ENCODE results near the gene GALNT16. TPM values are rescaled to one million over a fixed set of nuclear protein-coding genes. Genes with fewer than 3 reads are reported as not detected.

GALNT16 gene
- total RNA-seq, 1 donor from 2014 or later, result 8.2 TPM

DNA sequence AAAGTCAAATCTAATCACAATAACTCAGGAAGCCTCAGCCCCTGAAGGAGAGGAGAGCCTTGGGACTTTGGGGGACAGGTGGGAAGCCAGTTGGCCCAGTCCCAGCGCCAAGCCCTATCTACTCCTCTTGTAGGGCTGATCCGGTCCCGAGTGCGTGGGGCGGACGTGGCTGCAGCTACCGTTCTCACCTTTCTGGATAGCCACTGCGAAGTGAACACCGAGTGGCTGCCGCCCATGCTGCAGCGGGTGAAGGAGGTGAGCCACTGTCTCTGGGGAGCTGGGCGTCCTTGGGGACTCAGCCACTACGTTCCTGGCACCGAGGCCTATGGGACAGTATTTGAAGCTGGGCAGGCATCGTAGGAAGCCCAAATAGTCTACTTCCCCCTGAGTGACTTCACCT, 68.4 kb downstream of the GALNT16 start:
- Mint-ChIP-seq H3K27ac (no peak overlapping the region), H3K4me1 (no peaks in the 10 kb centered on the region), H3K9me3 (no peaks in the 10 kb centered on the region), H3K4me3 (no peak overlapping the region), H3K27me3 (ENCODE audit: low read depth) (no peaks in the 10 kb centered on the region), H3K36me3 (peaks cover 2% of the 10 kb centered on the region)
- no peak for DNase-seq (ENCODE audit: low spot score in 2 of 2, unreplicated experiment in 2 of 2)
- TF ChIP-seq, protein P1, sequence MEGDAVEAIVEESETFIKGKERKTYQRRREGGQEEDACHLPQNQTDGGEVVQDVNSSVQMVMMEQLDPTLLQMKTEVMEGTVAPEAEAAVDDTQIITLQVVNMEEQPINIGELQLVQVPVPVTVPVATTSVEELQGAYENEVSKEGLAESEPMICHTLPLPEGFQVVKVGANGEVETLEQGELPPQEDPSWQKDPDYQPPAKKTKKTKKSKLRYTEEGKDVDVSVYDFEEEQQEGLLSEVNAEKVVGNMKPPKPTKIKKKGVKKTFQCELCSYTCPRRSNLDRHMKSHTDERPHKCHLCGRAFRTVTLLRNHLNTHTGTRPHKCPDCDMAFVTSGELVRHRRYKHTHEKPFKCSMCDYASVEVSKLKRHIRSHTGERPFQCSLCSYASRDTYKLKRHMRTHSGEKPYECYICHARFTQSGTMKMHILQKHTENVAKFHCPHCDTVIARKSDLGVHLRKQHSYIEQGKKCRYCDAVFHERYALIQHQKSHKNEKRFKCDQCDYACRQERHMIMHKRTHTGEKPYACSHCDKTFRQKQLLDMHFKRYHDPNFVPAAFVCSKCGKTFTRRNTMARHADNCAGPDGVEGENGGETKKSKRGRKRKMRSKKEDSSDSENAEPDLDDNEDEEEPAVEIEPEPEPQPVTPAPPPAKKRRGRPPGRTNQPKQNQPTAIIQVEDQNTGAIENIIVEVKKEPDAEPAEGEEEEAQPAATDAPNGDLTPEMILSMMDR (IDR thresholded peaks at IDR 0.05; ENCODE audit: unreplicated experiment), result no peak

DNA sequence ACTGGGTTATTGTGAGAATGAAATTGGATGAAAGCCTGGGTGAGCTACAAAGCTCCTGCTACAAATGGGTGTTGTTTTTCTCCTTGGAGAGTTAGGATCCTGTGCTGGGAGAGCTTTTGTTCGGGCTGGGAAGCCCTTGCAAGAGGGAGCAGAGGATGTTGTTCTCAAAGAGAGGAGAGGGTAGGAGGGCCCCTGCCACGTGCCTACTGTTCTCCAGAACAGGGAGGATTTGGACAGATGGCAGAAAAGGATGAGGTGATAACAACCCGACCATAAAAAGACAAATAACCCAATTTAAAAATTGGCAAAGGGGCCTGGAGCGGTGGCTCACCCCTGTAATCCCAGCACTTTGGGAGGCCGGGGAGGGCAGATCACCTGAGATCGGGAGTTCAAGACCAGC, 68.8 kb downstream of the GALNT16 start:
- H3K4me3 Mint-ChIP-seq, result no peak overlapping the region
- peaks cover 2% of the 10 kb centered on the region for H3K36me3 Mint-ChIP-seq
- no peak overlapping the region for H3K27ac Mint-ChIP-seq
- no peaks in the 10 kb centered on the region for H3K4me1 Mint-ChIP-seq
- TF ChIP-seq, protein P1 (IDR thresholded peaks at IDR 0.05; ENCODE audit: unreplicated experiment), result no peak
- no peaks in the 10 kb centered on the region for H3K27me3 Mint-ChIP-seq (ENCODE audit: low read depth)
- no peaks in the 10 kb centered on the region for H3K9me3 Mint-ChIP-seq
- DNase-seq (ENCODE audit: low spot score in 2 of 2, unreplicated experiment in 2 of 2), result no peak

DNA sequence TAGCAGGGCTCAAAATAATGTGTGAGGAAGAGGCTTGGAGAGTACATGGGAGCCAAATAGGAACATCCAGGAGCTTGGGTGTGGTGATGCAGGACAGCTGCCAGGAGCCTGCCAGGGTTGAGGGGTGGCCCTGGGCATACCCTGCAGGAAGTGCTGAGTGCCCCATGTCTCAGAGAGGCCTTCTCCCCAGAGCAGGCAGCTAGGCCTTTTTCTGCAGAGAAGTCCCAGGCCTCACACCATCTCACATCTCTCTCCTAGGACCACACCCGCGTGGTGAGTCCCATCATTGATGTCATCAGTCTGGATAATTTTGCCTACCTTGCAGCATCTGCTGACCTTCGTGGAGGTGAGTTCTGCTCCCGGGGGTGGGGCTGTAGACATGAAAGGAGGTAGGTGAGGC, 71.2 kb downstream of the GALNT16 start:
- H3K4me1 Mint-ChIP-seq, result peaks cover 9% of the 10 kb centered on the region
- no peak overlapping the region for H3K27ac Mint-ChIP-seq
- no peaks in the 10 kb centered on the region for H3K9me3 Mint-ChIP-seq
- H3K27me3 Mint-ChIP-seq (ENCODE audit: low read depth), result no peaks in the 10 kb centered on the region
- H3K36me3 Mint-ChIP-seq, result peaks cover 2% of the 10 kb centered on the region
- TF ChIP-seq, protein P1 (IDR thresholded peaks at IDR 0.05; ENCODE audit: unreplicated experiment), result no peak
- no peak overlapping the region for H3K4me3 Mint-ChIP-seq
- no peak for DNase-seq (ENCODE audit: low spot score in 2 of 2, unreplicated experiment in 2 of 2)

DNA sequence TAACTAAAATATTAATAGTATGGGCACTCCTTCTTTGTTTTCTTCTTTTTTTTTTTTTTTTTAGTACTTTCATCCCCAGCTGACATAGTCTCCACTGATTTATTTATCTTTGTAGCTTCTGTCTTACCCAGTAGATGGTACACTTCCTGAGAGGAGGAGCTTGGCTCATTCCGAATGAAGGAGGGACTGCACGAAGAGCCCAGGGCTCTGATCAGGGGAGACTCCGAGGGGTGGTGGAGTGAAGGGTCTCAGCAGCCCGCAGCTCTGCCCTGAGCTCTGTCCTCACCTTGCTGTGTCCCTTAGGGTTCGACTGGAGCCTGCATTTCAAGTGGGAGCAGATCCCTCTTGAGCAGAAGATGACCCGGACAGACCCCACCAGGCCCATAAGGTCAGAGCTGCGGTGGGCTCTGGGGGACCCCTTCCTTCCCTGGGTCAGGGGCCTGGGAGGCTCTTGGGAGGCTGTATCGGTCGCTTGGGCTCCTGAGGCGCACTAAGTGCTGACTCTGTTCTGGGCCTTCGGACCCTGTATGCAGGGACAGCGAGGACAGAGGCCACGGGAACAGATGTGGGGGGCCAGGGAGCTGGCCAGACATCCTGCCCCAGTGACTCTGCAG, 72.9 kb downstream of the GALNT16 start:
- H3K27ac Mint-ChIP-seq, result no peak overlapping the region
- no peak overlapping the region for H3K4me3 Mint-ChIP-seq
- peaks cover 2% of the 10 kb centered on the region for H3K36me3 Mint-ChIP-seq
- H3K4me1 Mint-ChIP-seq, result peaks cover 11% of the 10 kb centered on the region
- DNase-seq (ENCODE audit: low spot score in 2 of 2, unreplicated experiment in 2 of 2), result no peak
- no peaks in the 10 kb centered on the region for H3K27me3 Mint-ChIP-seq (ENCODE audit: low read depth)
- TF ChIP-seq, protein P1 (IDR thresholded peaks at IDR 0.05; ENCODE audit: unreplicated experiment), result no peak
- H3K9me3 Mint-ChIP-seq, result no peaks in the 10 kb centered on the region

DNA sequence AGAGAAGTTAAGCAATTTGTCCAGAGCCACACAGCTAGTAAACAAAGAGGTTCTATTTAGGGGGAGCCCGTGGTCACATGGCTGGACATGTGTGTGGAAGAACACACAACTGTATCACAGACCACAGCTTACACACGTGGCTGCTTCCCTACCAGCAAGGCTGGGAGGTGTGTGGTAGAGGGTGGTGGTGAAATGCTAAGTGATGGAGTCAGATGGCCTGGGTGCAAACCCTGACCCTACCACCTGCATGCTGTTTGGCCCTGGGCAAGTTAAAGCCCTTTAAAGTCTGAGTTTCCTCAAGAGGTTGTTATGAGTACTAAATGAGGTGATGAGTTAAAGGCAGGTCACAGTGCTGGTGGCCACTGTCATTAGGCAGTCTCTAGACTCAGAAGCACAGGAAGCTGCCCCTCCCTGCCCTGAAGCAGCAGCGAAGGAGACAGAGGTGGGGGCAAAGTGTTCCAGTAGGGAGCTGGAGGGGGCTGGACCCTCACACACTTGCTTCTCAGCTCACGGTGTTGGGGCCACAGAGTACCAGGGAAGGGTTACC, 73.9 kb downstream of the GALNT16 start:
- no peak overlapping the region for H3K27ac Mint-ChIP-seq
- H3K9me3 Mint-ChIP-seq, result no peaks in the 10 kb centered on the region
- DNase-seq (ENCODE audit: low spot score in 2 of 2, unreplicated experiment in 2 of 2), result no peak
- H3K36me3 Mint-ChIP-seq, result no peaks in the 10 kb centered on the region
- TF ChIP-seq, protein P1 (IDR thresholded peaks at IDR 0.05; ENCODE audit: unreplicated experiment), result no peak
- no peak overlapping the region for H3K4me3 Mint-ChIP-seq
- peaks cover 11% of the 10 kb centered on the region for H3K4me1 Mint-ChIP-seq
- no peaks in the 10 kb centered on the region for H3K27me3 Mint-ChIP-seq (ENCODE audit: low read depth)
